ENCODE data around the gene LDB1. TPM values are rescaled to one million over a fixed set of nuclear protein-coding genes. Genes with fewer than 3 reads are reported as not detected.

LDB1 gene
- total RNA-seq, 6 experiments from 2014 or later, result 51.6 to 64.8 (median 59.3) TPM

GRCh38 chr10:102096449-102096848, 23.7 kb downstream of the LDB1 start:
- Mint-ChIP-seq H3K27ac (no peak overlapping the region), H3K36me3 (ENCODE audit: low read depth) (no peaks in the 10 kb centered on the region), H3K9me3 (no peaks in the 10 kb centered on the region), H3K27me3 (ENCODE audit: insufficient read depth) (peaks cover 7% of the 10 kb centered on the region), H3K4me3 (no peak overlapping the region), H3K4me1 (ENCODE audit: low read depth) (no peaks in the 10 kb centered on the region)
- TF ChIP-seq CTCF (IDR thresholded peaks at IDR 0.05), result no peak
- DNase-seq, result no peak

- no peaks in the 10 kb centered on the region for H3K9me3 Mint-ChIP-seq
- H3K4me1 Mint-ChIP-seq (ENCODE audit: low read depth), result no peaks in the 10 kb centered on the region
- DNase-seq, result no peak
- no peak for TF ChIP-seq CTCF (IDR thresholded peaks at IDR 0.05)
- peaks cover 5% of the 10 kb centered on the region for H3K27me3 Mint-ChIP-seq (ENCODE audit: insufficient read depth)
- H3K27ac Mint-ChIP-seq, result no peak overlapping the region
- no peaks in the 10 kb centered on the region for H3K36me3 Mint-ChIP-seq (ENCODE audit: low read depth)
- H3K4me3 Mint-ChIP-seq, result no peak overlapping the region
These were observed 29.4 kb downstream of the LDB1 start for GRCh38 chr10:102090772-102091171.

- Mint-ChIP-seq H3K9me3 (no peaks in the 10 kb centered on the region), H3K4me3 (no peak overlapping the region), H3K27ac (no peak overlapping the region), H3K27me3 (ENCODE audit: insufficient read depth) (peaks cover 4% of the 10 kb centered on the region; the same call in 1 of the 2 replicates), H3K36me3 (ENCODE audit: low read depth) (no peaks in the 10 kb centered on the region), H3K4me1 (ENCODE audit: low read depth) (no peaks in the 10 kb centered on the region)
- DNase-seq, result no peak
- no peak for TF ChIP-seq CTCF (IDR thresholded peaks at IDR 0.05)
These were observed 34.0 kb downstream of the LDB1 start for GRCh38 chr10:102086196-102086595.

GRCh38 chr10:102085336-102085735, 34.8 kb downstream of the LDB1 start:
- Mint-ChIP-seq H3K4me3 (no peak overlapping the region), H3K36me3 (ENCODE audit: low read depth) (no peaks in the 10 kb centered on the region), H3K9me3 (no peaks in the 10 kb centered on the region), H3K27me3 (ENCODE audit: insufficient read depth) (peaks cover 4% of the 10 kb centered on the region), H3K27ac (no peak overlapping the region), H3K4me1 (ENCODE audit: low read depth) (no peaks in the 10 kb centered on the region)
- no peak for DNase-seq
- TF ChIP-seq CTCF (IDR thresholded peaks at IDR 0.05), result no peak

- Mint-ChIP-seq H3K36me3 (ENCODE audit: low read depth) (no peaks in the 10 kb centered on the region), H3K27ac (no peak overlapping the region), H3K27me3 (ENCODE audit: insufficient read depth) (peaks cover 6% of the 10 kb centered on the region), H3K9me3 (no peaks in the 10 kb centered on the region), H3K4me3 (no peak overlapping the region), H3K4me1 (ENCODE audit: low read depth) (no peaks in the 10 kb centered on the region)
- no peak for TF ChIP-seq CTCF (IDR thresholded peaks at IDR 0.05)
- DNase-seq, result no peak
These were observed 36.6 kb downstream of the LDB1 start for GRCh38 chr10:102083541-102083940.

All from HFFc6 (cell line).